NCI-H187 treated with DMSO at 0.1 percent for 48 hours (cell line): ENCODE measurements around the gene LRP3.
"Not testable (repeated sequence)": the region's sequence is repeated elsewhere in the genome, so short reads cannot be mapped to it uniquely, and the experiment has no call there.

ENCODE experiments used
- DNase-seq: peaks from one replicate; lab custom pipeline; 2025; lab: John Stamatoyannopoulos, UW

The LRP3 gene

GRCh38 chr19:33202546-33203507, 8.7 kb downstream of the LRP3 start:
- DNase-seq: no peak

GRCh38 chr19:33203529-33203928, 9.4 kb downstream of the LRP3 start:
- DNase-seq: no peak

- no peak for DNase-seq
Observed at GRCh38 chr19:33204136-33204973, 10.2 kb downstream of the LRP3 start.

DNA sequence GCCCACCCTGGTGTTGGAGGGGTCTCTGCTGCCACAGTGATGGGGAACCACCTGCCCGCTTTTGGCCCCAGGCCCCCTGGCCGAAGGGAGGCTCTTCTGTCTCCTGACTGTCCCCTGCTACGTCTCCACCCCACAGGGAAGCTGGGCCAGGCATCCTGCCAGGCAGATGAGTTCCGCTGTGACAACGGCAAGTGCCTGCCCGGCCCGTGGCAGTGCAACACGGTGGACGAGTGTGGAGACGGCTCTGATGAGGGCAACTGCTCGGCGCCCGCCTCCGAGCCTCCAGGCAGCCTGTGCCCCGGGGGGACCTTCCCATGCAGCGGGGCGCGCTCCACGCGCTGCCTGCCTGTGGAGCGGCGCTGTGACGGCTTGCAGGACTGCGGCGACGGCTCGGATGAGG, 11.0 kb downstream of the LRP3 start:
- no peak for DNase-seq

DNA sequence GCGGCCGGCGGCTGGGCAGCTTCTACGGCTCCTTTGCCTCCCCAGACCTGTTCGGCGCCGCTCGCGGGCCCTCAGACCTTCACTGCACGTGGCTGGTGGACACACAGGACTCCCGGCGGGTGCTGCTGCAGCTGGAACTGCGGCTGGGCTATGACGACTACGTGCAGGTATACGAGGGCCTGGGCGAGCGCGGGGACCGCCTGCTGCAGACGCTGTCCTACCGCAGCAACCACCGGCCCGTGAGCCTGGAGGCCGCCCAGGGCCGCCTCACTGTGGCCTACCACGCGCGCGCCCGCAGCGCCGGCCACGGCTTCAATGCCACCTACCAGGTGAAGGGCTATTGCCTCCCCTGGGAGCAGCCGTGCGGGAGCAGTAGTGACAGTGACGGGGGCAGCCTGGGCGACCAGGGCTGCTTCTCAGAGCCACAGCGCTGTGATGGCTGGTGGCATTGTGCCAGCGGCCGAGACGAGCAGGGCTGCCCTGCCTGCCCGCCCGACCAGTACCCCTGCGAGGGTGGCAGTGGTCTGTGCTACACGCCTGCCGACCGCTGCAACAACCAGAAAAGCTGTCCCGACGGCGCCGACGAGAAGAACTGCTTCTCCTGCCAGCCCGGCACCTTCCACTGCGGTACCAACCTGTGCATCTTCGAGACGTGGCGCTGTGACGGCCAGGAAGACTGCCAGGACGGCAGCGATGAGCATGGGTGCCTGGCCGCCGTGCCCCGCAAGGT, 11.6 kb downstream of the LRP3 start:
- DNase-seq: no peak

GRCh38 chr19:33206261-33207039, 12.3 kb downstream of the LRP3 start:
- DNase-seq: no peak

DNA sequence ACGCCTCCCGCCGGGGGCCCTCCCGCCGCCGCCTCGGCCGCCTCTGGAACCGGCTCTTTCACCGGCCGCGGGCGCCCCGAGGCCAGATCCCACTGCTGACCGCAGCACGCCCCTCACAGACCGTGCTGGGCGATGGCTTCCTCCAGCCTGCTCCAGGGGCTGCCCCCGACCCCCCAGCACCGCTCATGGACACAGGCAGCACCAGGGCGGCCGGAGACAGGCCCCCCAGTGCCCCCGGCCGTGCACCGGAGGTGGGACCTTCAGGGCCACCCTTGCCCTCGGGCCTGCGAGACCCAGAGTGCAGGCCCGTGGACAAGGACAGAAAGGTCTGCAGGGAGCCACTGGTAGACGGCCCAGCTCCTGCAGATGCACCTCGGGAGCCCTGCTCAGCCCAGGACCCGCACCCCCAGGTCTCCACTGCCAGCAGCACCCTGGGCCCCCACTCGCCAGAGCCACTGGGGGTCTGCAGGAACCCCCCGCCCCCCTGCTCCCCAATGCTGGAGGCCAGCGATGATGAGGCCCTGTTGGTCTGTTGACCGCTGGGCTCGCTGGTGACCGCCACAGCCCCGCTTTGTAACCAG, 13.0 kb downstream of the LRP3 start:
- DNase-seq: no peak

- DNase-seq: no peak
Observed at GRCh38 chr19:33207903-33208302, 13.8 kb downstream of the LRP3 start.

DNA sequence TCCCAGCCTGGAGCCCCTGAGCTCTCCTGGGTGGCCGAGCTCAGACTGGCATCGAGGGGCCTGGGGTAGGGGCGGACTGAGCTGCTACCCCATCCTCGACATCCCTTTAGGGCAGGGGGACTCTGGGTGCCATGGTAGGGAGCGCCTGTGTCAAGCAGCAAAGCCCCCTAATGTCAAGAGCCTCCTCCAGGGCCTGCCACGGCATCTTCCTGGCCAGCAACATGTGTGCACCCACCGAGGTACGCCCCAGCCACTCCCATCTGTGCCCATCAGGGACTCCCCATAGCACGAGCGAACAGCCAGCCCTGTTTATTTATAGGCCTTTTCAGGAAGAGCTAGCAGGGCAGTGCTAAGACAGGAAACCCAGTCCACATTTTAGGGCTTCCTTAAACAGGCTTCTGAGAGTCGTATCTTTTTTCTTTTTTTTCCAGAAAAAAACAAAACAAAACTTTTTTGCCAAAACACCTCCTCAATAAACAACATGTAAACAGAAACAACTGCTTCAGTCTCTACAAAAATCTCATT, 14.3 kb downstream of the LRP3 start:
- no peak for DNase-seq

DNA sequence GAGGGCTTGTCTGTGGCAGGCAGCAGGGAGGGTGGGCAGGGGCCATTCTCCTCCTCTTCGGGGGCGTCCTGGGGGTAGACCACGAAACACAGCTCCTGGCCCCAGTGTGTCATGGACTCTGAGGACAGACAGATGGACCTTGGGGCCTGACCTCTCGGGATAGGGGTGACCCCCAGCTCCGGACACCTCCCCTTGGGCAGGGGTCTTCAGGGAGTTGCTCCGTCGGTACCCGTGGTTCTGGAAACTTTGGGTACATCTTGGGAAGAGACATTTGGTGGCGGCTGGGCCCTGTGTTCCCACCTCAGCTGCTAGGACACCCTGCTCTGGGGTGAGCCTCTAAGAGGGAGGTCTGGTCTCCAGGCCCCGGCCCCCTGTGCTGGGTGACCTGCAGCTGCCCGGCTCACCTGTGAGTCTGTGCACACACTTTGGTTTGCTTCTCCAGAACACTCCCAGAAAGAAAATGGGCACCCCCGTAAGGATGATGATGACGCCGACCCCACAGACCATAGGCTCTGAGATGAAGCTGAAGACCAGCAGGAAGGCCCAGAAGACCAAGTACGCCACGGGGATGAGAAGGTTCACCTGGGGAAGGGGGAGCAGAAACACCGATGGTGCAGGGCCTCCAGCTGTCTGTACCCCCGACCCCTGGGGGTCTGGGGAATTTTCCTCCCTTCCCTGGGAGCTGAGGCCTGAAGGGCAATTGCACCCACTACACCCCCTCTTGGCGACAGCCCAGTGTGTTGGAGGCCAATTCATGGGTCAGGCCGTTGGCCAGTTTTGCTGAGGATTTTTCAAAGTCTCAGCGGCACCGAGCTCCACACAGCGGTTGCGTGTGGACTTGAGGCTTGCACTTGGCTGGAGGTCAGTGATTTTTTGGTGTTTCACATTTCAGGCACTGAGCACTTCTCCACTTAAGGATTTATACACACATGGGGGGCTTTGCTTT, 15.0 kb downstream of the LRP3 start:
- DNase-seq: no peak

GRCh38 chr19:33209850-33210230, 15.7 kb downstream of the LRP3 start:
- not testable (repeated sequence) for DNase-seq

DNA sequence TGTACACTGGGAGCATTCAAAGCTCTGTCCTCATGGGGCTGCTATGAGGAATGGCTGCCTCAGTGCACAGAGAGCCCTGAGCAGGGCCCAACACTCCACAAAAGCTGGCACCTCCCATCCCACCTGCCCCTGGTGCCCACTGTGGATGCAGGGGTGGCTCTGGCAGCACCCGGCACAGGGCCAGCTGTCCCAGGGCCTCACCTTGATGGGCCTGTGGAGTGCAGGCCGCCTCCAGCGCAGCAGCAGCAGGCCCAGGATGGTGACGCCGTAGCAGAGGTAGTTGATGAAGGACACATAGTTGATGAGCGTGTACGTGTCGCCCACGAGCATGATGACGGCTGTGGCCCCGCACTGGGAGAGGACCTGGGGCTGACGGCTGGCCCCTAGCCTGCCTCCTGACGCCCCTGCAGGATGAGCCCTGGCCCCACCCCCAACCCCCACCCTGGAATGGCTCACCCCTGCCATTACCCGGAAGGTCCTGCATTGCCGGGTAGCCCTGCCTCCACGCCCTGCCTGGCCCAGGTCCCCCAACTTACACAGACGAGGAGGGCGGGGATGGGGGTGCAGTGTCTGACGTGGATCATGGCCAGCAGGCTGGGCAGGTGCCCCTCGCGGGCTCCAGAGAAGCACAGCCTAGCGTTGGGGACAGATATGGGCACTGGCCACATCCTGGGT, 16.3 kb downstream of the LRP3 start:
- DNase-seq: no peak

- no peak for DNase-seq
Observed at GRCh38 chr19:33211794-33212435, 17.8 kb downstream of the LRP3 start.

- DNase-seq: no peak
Observed at GRCh38 chr19:33212436-33213172, 18.5 kb downstream of the LRP3 start.

DNA sequence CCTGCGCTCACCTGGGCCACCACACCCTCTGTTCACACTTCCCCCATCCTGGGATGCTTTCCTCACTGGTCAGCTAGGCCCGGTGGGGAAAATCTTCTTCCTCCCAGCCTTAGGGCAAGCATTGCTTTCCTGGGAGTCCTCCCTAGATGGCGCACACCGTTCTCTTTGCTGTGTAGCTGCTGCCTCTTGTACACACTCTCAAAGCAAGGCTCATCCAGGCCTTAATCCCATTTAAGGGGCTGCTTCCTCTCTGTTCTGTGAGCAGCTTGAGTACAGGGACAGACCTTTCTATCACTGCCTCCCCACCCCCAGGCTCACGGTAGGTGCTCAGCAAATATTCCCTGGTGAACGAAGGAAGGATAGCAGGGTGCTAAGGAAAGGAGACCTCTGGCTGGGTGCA, 20.5 kb downstream of the LRP3 start:
- DNase-seq: no peak

GRCh38 chr19:33215438-33216197, 21.5 kb downstream of the LRP3 start:
- no peak for DNase-seq

DNA sequence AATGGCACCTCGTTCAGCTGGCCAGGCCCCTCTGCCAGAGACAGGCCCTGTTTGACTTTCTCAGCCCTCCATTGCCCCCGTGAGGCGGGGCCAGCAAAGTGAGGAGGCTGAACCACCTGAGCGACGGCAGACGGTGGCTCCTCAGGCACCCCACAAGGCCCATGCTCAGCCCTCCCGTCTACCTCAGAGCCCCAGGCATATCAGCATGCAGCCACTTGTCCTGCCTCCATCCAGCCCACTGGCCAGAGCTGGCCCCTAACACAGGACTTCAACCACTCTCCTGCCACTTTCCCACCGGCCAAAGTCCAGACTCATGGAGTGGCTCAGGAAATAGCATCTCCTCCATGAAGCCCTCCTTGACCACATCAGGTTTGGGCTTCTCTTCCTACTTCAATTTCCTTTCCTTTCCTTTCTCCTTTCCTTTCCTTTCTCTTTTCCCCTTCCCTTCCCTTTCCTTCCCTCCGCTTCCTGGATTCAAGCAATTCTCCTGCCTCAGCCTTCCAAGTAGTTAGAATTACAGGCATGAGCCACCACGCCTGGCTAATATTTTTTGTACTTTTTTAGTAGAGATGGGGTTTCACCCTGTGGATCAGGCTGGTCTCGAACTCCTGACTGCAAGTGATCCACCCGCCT, 22.2 kb downstream of the LRP3 start:
- DNase-seq: no peak
